ENCODE results near the gene FHOD1. TPM values are rescaled to one million over a fixed set of nuclear protein-coding genes. Genes with fewer than 3 reads are reported as not detected.

FHOD1 gene
- total RNA-seq, 1 experiment from 2014 or later = 33.1 TPM

- Histone ChIP-seq H3K9me3 (ENCODE audit: low read length) (no peaks in the 10 kb centered on the region), H3K27me3 (ENCODE audit: low read length) (no peaks in the 10 kb centered on the region), H3K4me1 (ENCODE audit: low read length) (peaks cover 23% of the 10 kb centered on the region), H4K20me1 (ENCODE audit: insufficient read depth, low read depth, low read length) (peaks cover 10% of the 10 kb centered on the region; the same call in 1 of the 2 replicates), H3K27ac (ENCODE audit: low read length) (no peak overlapping the region), H3K9ac (ENCODE audit: low read length) (no peak overlapping the region), H2AFZ (ENCODE audit: low read length) (no peak overlapping the region), H3K79me2 (ENCODE audit: low read length) (peaks cover 29% of the 10 kb centered on the region), H3K9me2 (replicated peaks; ENCODE audit: insufficient read depth, low read length) (no peaks in the 10 kb centered on the region), H3K4me3 (ENCODE audit: low read length) (no peak overlapping the region), H3K4me2 (ENCODE audit: low read depth, low read length, poor library complexity, severe bottlenecking) (no peak overlapping the region), H3K36me3 (ENCODE audit: insufficient read depth, low read length) (peaks cover 15% of the 10 kb centered on the region; the same call in 1 of the 2 replicates)
- DNase-seq = no peak
Measured at GRCh38 chr16:67229906-67230808, 17.1 kb downstream of the FHOD1 start.

- no peaks in the 10 kb centered on the region for H3K27me3 ChIP-seq (ENCODE audit: low read length)
- no peak overlapping the region for H3K9ac ChIP-seq (ENCODE audit: low read length)
- no peak for DNase-seq
- peaks cover 29% of the 10 kb centered on the region for H3K79me2 ChIP-seq (ENCODE audit: low read length)
- no peak overlapping the region for H3K4me2 ChIP-seq (ENCODE audit: low read depth, low read length, poor library complexity, severe bottlenecking)
- no peaks in the 10 kb centered on the region for H3K9me2 ChIP-seq (replicated peaks; ENCODE audit: insufficient read depth, low read length)
- H3K9me3 ChIP-seq (ENCODE audit: low read length) = no peaks in the 10 kb centered on the region
- no peak overlapping the region for H3K4me3 ChIP-seq (ENCODE audit: low read length)
- H3K36me3 ChIP-seq (ENCODE audit: insufficient read depth, low read length) = peaks cover 15% of the 10 kb centered on the region; the same call in 1 of the 2 replicates
- H2AFZ ChIP-seq (ENCODE audit: low read length) = no peak overlapping the region
- H3K4me1 ChIP-seq (ENCODE audit: low read length) = peaks cover 30% of the 10 kb centered on the region
- H3K27ac ChIP-seq (ENCODE audit: low read length) = no peak overlapping the region
- H4K20me1 ChIP-seq (ENCODE audit: insufficient read depth, low read depth, low read length) = peaks cover 10% of the 10 kb centered on the region; the same call in 1 of the 2 replicates
Measured at GRCh38 chr16:67228905-67229304, 18.4 kb downstream of the FHOD1 start.

- H3K27me3 ChIP-seq (ENCODE audit: low read length) = no peaks in the 10 kb centered on the region
- peaks cover 15% of the 10 kb centered on the region; the same call in 1 of the 2 replicates for H3K36me3 ChIP-seq (ENCODE audit: insufficient read depth, low read length)
- peak overlapping the region; percentile 97 for H3K4me3 ChIP-seq (ENCODE audit: low read length)
- peaks cover 30% of the 10 kb centered on the region for H3K4me1 ChIP-seq (ENCODE audit: low read length)
- H3K9ac ChIP-seq (ENCODE audit: low read length) = peak overlapping the region; percentile 91
- H3K27ac ChIP-seq (ENCODE audit: low read length) = no peak overlapping the region
- no peak overlapping the region for H2AFZ ChIP-seq (ENCODE audit: low read length)
- no peaks in the 10 kb centered on the region for H3K9me3 ChIP-seq (ENCODE audit: low read length)
- H3K79me2 ChIP-seq (ENCODE audit: low read length) = peaks cover 29% of the 10 kb centered on the region
- DNase-seq = no peak
- H3K9me2 ChIP-seq (replicated peaks; ENCODE audit: insufficient read depth, low read length) = no peaks in the 10 kb centered on the region
- H4K20me1 ChIP-seq (ENCODE audit: insufficient read depth, low read depth, low read length) = peaks cover 10% of the 10 kb centered on the region; the same call in 1 of the 2 replicates
- H3K4me2 ChIP-seq (ENCODE audit: low read depth, low read length, poor library complexity, severe bottlenecking) = peak overlapping the region; percentile 91
Measured at GRCh38 chr16:67228034-67228785, 19.1 kb downstream of the FHOD1 start.

- peak overlapping the region; percentile 91 for H3K9ac ChIP-seq (ENCODE audit: low read length)
- peaks cover 10% of the 10 kb centered on the region; the same call in 1 of the 2 replicates for H4K20me1 ChIP-seq (ENCODE audit: insufficient read depth, low read depth, low read length)
- no peak for DNase-seq
- H3K4me1 ChIP-seq (ENCODE audit: low read length) = peaks cover 30% of the 10 kb centered on the region
- H3K9me3 ChIP-seq (ENCODE audit: low read length) = no peaks in the 10 kb centered on the region
- peak overlapping the region; percentile 91 for H3K4me2 ChIP-seq (ENCODE audit: low read depth, low read length, poor library complexity, severe bottlenecking)
- H3K27ac ChIP-seq (ENCODE audit: low read length) = no peak overlapping the region
- H3K36me3 ChIP-seq (ENCODE audit: insufficient read depth, low read length) = peaks cover 15% of the 10 kb centered on the region; the same call in 1 of the 2 replicates
- H3K79me2 ChIP-seq (ENCODE audit: low read length) = peaks cover 29% of the 10 kb centered on the region
- H2AFZ ChIP-seq (ENCODE audit: low read length) = no peak overlapping the region
- H3K4me3 ChIP-seq (ENCODE audit: low read length) = peak overlapping the region; percentile 97
- H3K27me3 ChIP-seq (ENCODE audit: low read length) = no peaks in the 10 kb centered on the region
- H3K9me2 ChIP-seq (replicated peaks; ENCODE audit: insufficient read depth, low read length) = no peaks in the 10 kb centered on the region
Measured at GRCh38 chr16:67227567-67227921, 19.7 kb downstream of the FHOD1 start.

GRCh38 chr16:67226804-67227566 lies 20.3 kb downstream of the FHOD1 start, which contains the start of gene TMEM208:
Gene TMEM208, plus strand, starts transcription at chr16:67227130. Its CDS starts 89 bp downstream, at chr16:67227219.
- Histone ChIP-seq H3K27ac (ENCODE audit: low read length) (peak within 1 kb of the TSS; percentile 5; the same call in 1 of the 2 replicates), H3K4me2 (ENCODE audit: low read depth, low read length, poor library complexity, severe bottlenecking) (peak within 1 kb of the TSS; percentile 91), H3K9me2 (replicated peaks; ENCODE audit: insufficient read depth, low read length) (no peaks in the 10 kb centered on the region), H3K9me3 (ENCODE audit: low read length) (no peaks in the 10 kb centered on the region), H3K4me1 (ENCODE audit: low read length) (peaks cover 30% of the 10 kb centered on the region), H3K9ac (ENCODE audit: low read length) (peak within 1 kb of the TSS; percentile 91), H3K79me2 (ENCODE audit: low read length) (peaks cover 29% of the 10 kb centered on the region), H2AFZ (ENCODE audit: low read length) (peak within 1 kb of the TSS; percentile 38; the same call in 1 of the 2 replicates), H3K4me3 (ENCODE audit: low read length) (peak within 1 kb of the TSS; percentile 97), H4K20me1 (ENCODE audit: insufficient read depth, low read depth, low read length) (peaks cover 10% of the 10 kb centered on the region; the same call in 1 of the 2 replicates), H3K36me3 (ENCODE audit: insufficient read depth, low read length) (peaks cover 15% of the 10 kb centered on the region; the same call in 1 of the 2 replicates), H3K27me3 (ENCODE audit: low read length) (no peaks in the 10 kb centered on the region)
- DNase-seq = peak; percentile 100

- peaks cover 29% of the 10 kb centered on the region for H3K79me2 ChIP-seq (ENCODE audit: low read length)
- peaks cover 9% of the 10 kb centered on the region; the same call in 1 of the 2 replicates for H3K36me3 ChIP-seq (ENCODE audit: insufficient read depth, low read length)
- peak overlapping the region; percentile 5; the same call in 1 of the 2 replicates for H3K27ac ChIP-seq (ENCODE audit: low read length)
- peaks cover 30% of the 10 kb centered on the region for H3K4me1 ChIP-seq (ENCODE audit: low read length)
- no peak for DNase-seq
- H3K9ac ChIP-seq (ENCODE audit: low read length) = peak overlapping the region; percentile 79
- H2AFZ ChIP-seq (ENCODE audit: low read length) = peak overlapping the region; percentile 38; the same call in 1 of the 2 replicates
- H3K27me3 ChIP-seq (ENCODE audit: low read length) = no peaks in the 10 kb centered on the region
- H3K9me2 ChIP-seq (replicated peaks; ENCODE audit: insufficient read depth, low read length) = no peaks in the 10 kb centered on the region
- H3K9me3 ChIP-seq (ENCODE audit: low read length) = no peaks in the 10 kb centered on the region
- peak overlapping the region; percentile 91 for H3K4me2 ChIP-seq (ENCODE audit: low read depth, low read length, poor library complexity, severe bottlenecking)
- peaks cover 10% of the 10 kb centered on the region; the same call in 1 of the 2 replicates for H4K20me1 ChIP-seq (ENCODE audit: insufficient read depth, low read depth, low read length)
- H3K4me3 ChIP-seq (ENCODE audit: low read length) = peak overlapping the region; percentile 97
Measured at GRCh38 chr16:67226295-67226803, 20.9 kb downstream of the FHOD1 start.

- H3K4me1 ChIP-seq (ENCODE audit: low read length) = peaks cover 30% of the 10 kb centered on the region
- DNase-seq = no peak
- H3K4me2 ChIP-seq (ENCODE audit: low read depth, low read length, poor library complexity, severe bottlenecking) = no peak overlapping the region
- no peak overlapping the region for H3K4me3 ChIP-seq (ENCODE audit: low read length)
- H4K20me1 ChIP-seq (ENCODE audit: insufficient read depth, low read depth, low read length) = peaks cover 10% of the 10 kb centered on the region; the same call in 1 of the 2 replicates
- H3K9me3 ChIP-seq (ENCODE audit: low read length) = no peaks in the 10 kb centered on the region
- H2AFZ ChIP-seq (ENCODE audit: low read length) = no peak overlapping the region
- no peaks in the 10 kb centered on the region for H3K27me3 ChIP-seq (ENCODE audit: low read length)
- no peaks in the 10 kb centered on the region for H3K9me2 ChIP-seq (replicated peaks; ENCODE audit: insufficient read depth, low read length)
- peaks cover 27% of the 10 kb centered on the region for H3K79me2 ChIP-seq (ENCODE audit: low read length)
- no peak overlapping the region for H3K27ac ChIP-seq (ENCODE audit: low read length)
- H3K9ac ChIP-seq (ENCODE audit: low read length) = no peak overlapping the region
- H3K36me3 ChIP-seq (ENCODE audit: insufficient read depth, low read length) = peaks cover 4% of the 10 kb centered on the region; the same call in 1 of the 2 replicates
Measured at GRCh38 chr16:67223992-67224391, 23.3 kb downstream of the FHOD1 start.
